ENCODE data around the gene S100A6. TPM values are rescaled to one million over a fixed set of nuclear protein-coding genes. Genes with fewer than 3 reads are reported as not detected.

Gene S100A6
- total RNA-seq, 1 donor from 2014 or later: 754 TPM

- TF ChIP-seq CTCF (IDR thresholded peaks at IDR 0.05; ENCODE audit: insufficient read depth, low read length, poor library complexity, severe bottlenecking): no peak
- DNase-seq (ENCODE audit: low read depth): no peak
Observed at GRCh38 chr1:153570874-153571273, 35.1 kb upstream of the S100A6 start.

GRCh38 chr1:153569465-153569864, 33.7 kb upstream of the S100A6 start:
- Histone ChIP-seq H3K4me3 (ENCODE audit: low read depth, low read length) (no peak overlapping the region), H3K27me3 (ENCODE audit: control insufficient read depth, insufficient read depth, low read length) (no peaks in the 10 kb centered on the region), H3K36me3 (ENCODE audit: control insufficient read depth, insufficient read depth, low read length) (no peaks in the 10 kb centered on the region)
- DNase-seq (ENCODE audit: low read depth): no peak
- no peak for TF ChIP-seq CTCF (IDR thresholded peaks at IDR 0.05; ENCODE audit: insufficient read depth, low read length, poor library complexity, severe bottlenecking)

More at GRCh38 chr1:153570874-153571273, 35.1 kb upstream of the S100A6 start:
- H3K36me3 ChIP-seq (ENCODE audit: control insufficient read depth, insufficient read depth, low read length): no peaks in the 10 kb centered on the region
- H3K4me3 ChIP-seq (ENCODE audit: low read depth, low read length): no peak overlapping the region
- H3K27me3 ChIP-seq (ENCODE audit: control insufficient read depth, insufficient read depth, low read length): no peaks in the 10 kb centered on the region

- no peaks in the 10 kb centered on the region for H3K36me3 ChIP-seq (ENCODE audit: control insufficient read depth, insufficient read depth, low read length)
- no peaks in the 10 kb centered on the region for H3K27me3 ChIP-seq (ENCODE audit: control insufficient read depth, insufficient read depth, low read length)
- DNase-seq (ENCODE audit: low read depth): peak; percentile 76
- peak; percentile 98 for TF ChIP-seq CTCF (IDR thresholded peaks at IDR 0.05; ENCODE audit: insufficient read depth, low read length, poor library complexity, severe bottlenecking)
- no peak overlapping the region for H3K4me3 ChIP-seq (ENCODE audit: low read depth, low read length)
Observed at GRCh38 chr1:153568367-153569099, 32.7 kb upstream of the S100A6 start.

GRCh38 chr1:153567621-153568366, 32.0 kb upstream of the S100A6 start:
- Histone ChIP-seq H3K27me3 (ENCODE audit: control insufficient read depth, insufficient read depth, low read length) (no peaks in the 10 kb centered on the region), H3K4me3 (ENCODE audit: low read depth, low read length) (no peak overlapping the region), H3K36me3 (ENCODE audit: control insufficient read depth, insufficient read depth, low read length) (no peaks in the 10 kb centered on the region)
- TF ChIP-seq CTCF (IDR thresholded peaks at IDR 0.05; ENCODE audit: insufficient read depth, low read length, poor library complexity, severe bottlenecking): no peak
- DNase-seq (ENCODE audit: low read depth): peak; percentile 94

GRCh38 chr1:153566414-153567371, 30.9 kb upstream of the S100A6 start:
- TF ChIP-seq CTCF (IDR thresholded peaks at IDR 0.05; ENCODE audit: insufficient read depth, low read length, poor library complexity, severe bottlenecking): no peak
- peak; percentile 97 for DNase-seq (ENCODE audit: low read depth)
- no peak overlapping the region for H3K4me3 ChIP-seq (ENCODE audit: low read depth, low read length)
- no peaks in the 10 kb centered on the region for H3K36me3 ChIP-seq (ENCODE audit: control insufficient read depth, insufficient read depth, low read length)
- no peaks in the 10 kb centered on the region for H3K27me3 ChIP-seq (ENCODE audit: control insufficient read depth, insufficient read depth, low read length)

Data from kidney epithelial cell (primary cell).